Activated CD8-positive, alpha-beta T cell treated with anti-CD3 and anti-CD28 coated beads for 36 hours (primary cell): ENCODE measurements around the gene GNG7. TPM values are rescaled to one million over a fixed set of nuclear protein-coding genes. Genes with fewer than 3 reads are reported as not detected.

ENCODE experiments used
- ATAC-seq: fragments of 200-7000 bp; cut with Tn5 transposase; one replicate; pipeline ENCODE4 v1.10.0; 2021; ENCODE audit warnings: mild to moderate bottlenecking, moderate library complexity
- CTCF ChIA-PET: fragments of 350-600 bp; sonication (Branson Sonifier 250); formaldehyde crosslinking; loops from one replicate; lab custom pipeline; 2021; ENCODE audit warnings: antibody characterized with exemption; lab: Charles Lee
- POLR2A ChIA-PET: fragments of 350-600 bp; sonication (Branson Sonifier 250); formaldehyde crosslinking; loops from one replicate; lab custom pipeline; 2021; ENCODE audit warnings: antibody characterized with exemption; lab: Charles Lee
- DNase-seq: peaks from one replicate; pipeline ENCODE4 v3.0.0-alpha.2; 2020
- H3K27ac Mint-ChIP-seq: one replicate; pipeline ENCODE4 v1.8.0; 2021; ENCODE audit warnings: mild to moderate bottlenecking, mixed read lengths
- H3K27me3 Mint-ChIP-seq: one replicate; pipeline ENCODE4 v1.8.0; 2021; ENCODE audit warnings: mixed read lengths
- H3K36me3 Mint-ChIP-seq: one replicate; pipeline ENCODE4 v1.8.0; 2021; ENCODE audit warnings: low read depth, mixed read lengths
- H3K4me1 Mint-ChIP-seq: one replicate; pipeline ENCODE4 v1.8.0; 2021; ENCODE audit warnings: low read depth, mixed read lengths
- H3K4me3 Mint-ChIP-seq: one replicate; pipeline ENCODE4 v1.8.0; 2021; ENCODE audit warnings: mild to moderate bottlenecking, moderate library complexity, mixed read lengths
- H3K9me3 Mint-ChIP-seq: one replicate; pipeline ENCODE4 v1.8.0; 2021; ENCODE audit warnings: mixed read lengths
- CTCF ChIP-seq: fragments of 200-600 bp; IDR thresholded peaks from one replicate; pipeline ENCODE4 v1.8.0; 2022; ENCODE audit warnings: antibody characterized with exemption, mild to moderate bottlenecking
- intact Hi-C: fragments of 100-400 bp; cut with micrococcal nuclease; formaldehyde crosslinking; loops from one replicate; pipeline ENCODE4 v1.10.0; 2022
- total RNA-seq, 2 experiments: library from RNA; stranded (reverse); gene quantifications; one replicate each; pipeline ENCODE4 v1.2.3, GENCODE V29; 2021

Gene GNG7
- total RNA-seq, 2 experiments from 2014 or later, result 0.27 to 0.32 TPM

GRCh38 chr19:2650515-2650914, 52.0 kb downstream of the GNG7 start:
- no peak for TF ChIP-seq CTCF
- H3K4me1 Mint-ChIP-seq, result no peaks in the 10 kb centered on the region

GRCh38 chr19:2648528-2648937, 54.0 kb downstream of the GNG7 start:
- CTCF ChIA-PET, result interaction anchor here (0.6 to 4.2 kb wide), 66 partner anchors 8 to 455 kb away, joined by 3 to 51 read pairs (median 4); partner anchors contain the start of genes GADD45B, GNG7, SLC39A3 and ZNF554
- POLR2A ChIA-PET, result no interaction called here
- H3K27ac Mint-ChIP-seq, result no peak overlapping the region

More at GRCh38 chr19:2650515-2650914, 52.0 kb downstream of the GNG7 start:
- no peak overlapping the region for H3K4me3 Mint-ChIP-seq
- intact Hi-C loops, result no loop called here
- H3K36me3 Mint-ChIP-seq, result no peaks in the 10 kb centered on the region
- no peaks in the 10 kb centered on the region for H3K9me3 Mint-ChIP-seq
- ATAC-seq (no peak), DNase-seq (no peak)
- H3K27me3 Mint-ChIP-seq, result no peaks in the 10 kb centered on the region
- CTCF ChIA-PET, result interaction anchor here (1.2 to 4.2 kb wide), 3 partner anchors 11 to 222 kb away, joined by 3 to 32 read pairs (median 3); no protein-coding TSS in a partner anchor
- H3K27ac Mint-ChIP-seq, result no peak overlapping the region
- POLR2A ChIA-PET, result no interaction called here

GRCh38 chr19:2648099-2648498, 54.4 kb downstream of the GNG7 start:
- no peak for ATAC-seq

More at GRCh38 chr19:2648528-2648937, 54.0 kb downstream of the GNG7 start:
- peak; percentile 98 for TF ChIP-seq CTCF
- no peaks in the 10 kb centered on the region for H3K27me3 Mint-ChIP-seq
- H3K9me3 Mint-ChIP-seq, result no peaks in the 10 kb centered on the region
- no peaks in the 10 kb centered on the region for H3K4me1 Mint-ChIP-seq
- ATAC-seq (peak; percentile 87), DNase-seq (peak; percentile 83)
- no peak overlapping the region for H3K4me3 Mint-ChIP-seq
- intact Hi-C loops, result loop anchor here (5.0 kb wide), 2 partner anchors 99 to 224 kb away; no protein-coding TSS in a partner anchor
- no peaks in the 10 kb centered on the region for H3K36me3 Mint-ChIP-seq

GRCh38 chr19:2646866-2647535, 55.5 kb downstream of the GNG7 start:
- Mint-ChIP-seq H3K36me3 (no peaks in the 10 kb centered on the region), H3K27me3 (no peaks in the 10 kb centered on the region), H3K9me3 (no peaks in the 10 kb centered on the region), H3K4me1 (no peaks in the 10 kb centered on the region), H3K4me3 (no peak overlapping the region), H3K27ac (no peak overlapping the region)
- DNase-seq (no peak), ATAC-seq (no peak)
- intact Hi-C loops, result loop anchor here (5.0 kb wide), 2 partner anchors 100 to 225 kb away; no protein-coding TSS in a partner anchor
- CTCF ChIA-PET, result interaction anchor here (1.6 to 4.2 kb wide), 7 partner anchors 11 to 224 kb away, joined by 3 to 51 read pairs (median 21); partner anchors contain the start of genes SLC39A3 and ZNF556
- TF ChIP-seq CTCF, result no peak
- POLR2A ChIA-PET, result no interaction called here

More at GRCh38 chr19:2648099-2648498, 54.4 kb downstream of the GNG7 start:
- no peak overlapping the region for H3K4me3 Mint-ChIP-seq
- ChIA-PET CTCF (interaction anchor here (0.6 to 4.2 kb wide), 65 partner anchors 8 to 456 kb away, joined by 3 to 51 read pairs (median 4); partner anchors contain the start of genes GADD45B, GNG7, SLC39A3 and ZNF554), POLR2A (no interaction called here)
- no peaks in the 10 kb centered on the region for H3K36me3 Mint-ChIP-seq
- no peak for DNase-seq
- intact Hi-C loops, result loop anchor here (5.0 kb wide), 2 partner anchors 99 to 224 kb away; no protein-coding TSS in a partner anchor
- no peak overlapping the region for H3K27ac Mint-ChIP-seq
- H3K27me3 Mint-ChIP-seq, result no peaks in the 10 kb centered on the region
- no peaks in the 10 kb centered on the region for H3K9me3 Mint-ChIP-seq
- no peak for TF ChIP-seq CTCF
- no peaks in the 10 kb centered on the region for H3K4me1 Mint-ChIP-seq
